Osteocyte (in vitro differentiated cells): Measurements from ENCODE around the gene TNPO1. TPM values are rescaled to one million over a fixed set of nuclear protein-coding genes. Genes with fewer than 3 reads are reported as not detected.

Experiments used
- DNase-seq: peaks from one replicate; pipeline ENCODE4 v3.0.0; 2021; ENCODE audit warnings: mixed read lengths; ENCODE audit not compliant: unreplicated experiment; ENCODE audit errors: extremely low spot score
- H3K27ac Mint-ChIP-seq: one replicate; pipeline ENCODE4 v1.8.0; 2021; ENCODE audit warnings: mild to moderate bottlenecking, mixed read lengths; ENCODE audit not compliant: unreplicated experiment
- H3K27me3 Mint-ChIP-seq: one replicate; pipeline ENCODE4 v1.8.0; 2021; ENCODE audit warnings: mixed read lengths; ENCODE audit not compliant: unreplicated experiment
- H3K36me3 Mint-ChIP-seq: one replicate; pipeline ENCODE4 v1.8.0; 2021; ENCODE audit warnings: mixed read lengths; ENCODE audit not compliant: unreplicated experiment
- H3K4me1 Mint-ChIP-seq: one replicate; pipeline ENCODE4 v1.8.0; 2021; ENCODE audit warnings: mixed read lengths; ENCODE audit not compliant: unreplicated experiment
- H3K4me3 Mint-ChIP-seq: one replicate; pipeline ENCODE4 v1.8.0; 2021; ENCODE audit warnings: mild to moderate bottlenecking, moderate library complexity, mixed read lengths; ENCODE audit not compliant: unreplicated experiment
- H3K9me3 Mint-ChIP-seq: one replicate; pipeline ENCODE4 v1.8.0; 2021; ENCODE audit warnings: mixed read lengths; ENCODE audit not compliant: unreplicated experiment
- total RNA-seq: library from RNA; stranded (reverse); gene quantifications from 2 replicates; pipeline ENCODE4 v1.2.1, GENCODE V29; 2021
- TF ChIP-seq, protein P1 (sequence below): fragments of 200-600 bp; sonication (generic); IDR thresholded peaks from 2 replicates; pipeline ENCODE4 v1.5.0; 2021; ENCODE audit warnings: antibody characterized with exemption, mild to moderate bottlenecking, moderate library complexity

Gene TNPO1
- total RNA-seq, 1 donor from 2014 or later = 160 TPM

DNA sequence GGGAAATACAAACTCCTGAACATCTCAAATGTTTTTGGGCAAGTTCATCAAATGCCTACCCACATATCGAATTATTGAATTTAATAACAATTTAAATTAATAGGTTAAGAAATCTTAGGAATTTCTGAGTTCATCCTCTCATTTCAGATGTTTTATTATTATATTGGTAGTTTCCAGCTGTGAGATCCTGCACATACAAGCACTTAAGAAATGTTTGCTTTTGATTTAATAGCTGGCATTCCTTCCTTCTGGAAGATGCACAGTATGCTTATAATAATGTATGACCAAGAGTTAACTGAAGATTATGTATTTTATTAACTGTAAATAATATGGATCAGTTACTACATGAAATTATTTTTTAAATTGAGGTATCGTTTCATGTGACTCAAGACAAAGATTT lies 13.9 kb downstream of the TNPO1 start:
- TF ChIP-seq, protein P1, sequence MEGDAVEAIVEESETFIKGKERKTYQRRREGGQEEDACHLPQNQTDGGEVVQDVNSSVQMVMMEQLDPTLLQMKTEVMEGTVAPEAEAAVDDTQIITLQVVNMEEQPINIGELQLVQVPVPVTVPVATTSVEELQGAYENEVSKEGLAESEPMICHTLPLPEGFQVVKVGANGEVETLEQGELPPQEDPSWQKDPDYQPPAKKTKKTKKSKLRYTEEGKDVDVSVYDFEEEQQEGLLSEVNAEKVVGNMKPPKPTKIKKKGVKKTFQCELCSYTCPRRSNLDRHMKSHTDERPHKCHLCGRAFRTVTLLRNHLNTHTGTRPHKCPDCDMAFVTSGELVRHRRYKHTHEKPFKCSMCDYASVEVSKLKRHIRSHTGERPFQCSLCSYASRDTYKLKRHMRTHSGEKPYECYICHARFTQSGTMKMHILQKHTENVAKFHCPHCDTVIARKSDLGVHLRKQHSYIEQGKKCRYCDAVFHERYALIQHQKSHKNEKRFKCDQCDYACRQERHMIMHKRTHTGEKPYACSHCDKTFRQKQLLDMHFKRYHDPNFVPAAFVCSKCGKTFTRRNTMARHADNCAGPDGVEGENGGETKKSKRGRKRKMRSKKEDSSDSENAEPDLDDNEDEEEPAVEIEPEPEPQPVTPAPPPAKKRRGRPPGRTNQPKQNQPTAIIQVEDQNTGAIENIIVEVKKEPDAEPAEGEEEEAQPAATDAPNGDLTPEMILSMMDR = no peak
- no peak overlapping the region for H3K27ac Mint-ChIP-seq
- DNase-seq = no peak
- no peak overlapping the region for H3K4me3 Mint-ChIP-seq
- no peaks in the 10 kb centered on the region for H3K27me3 Mint-ChIP-seq
- peaks cover 3% of the 10 kb centered on the region for H3K36me3 Mint-ChIP-seq
- peaks cover 27% of the 10 kb centered on the region for H3K4me1 Mint-ChIP-seq
- H3K9me3 Mint-ChIP-seq = no peaks in the 10 kb centered on the region

GRCh38 chr5:72831685-72832084 lies 15.2 kb downstream of the TNPO1 start:
- Mint-ChIP-seq H3K27me3 (no peaks in the 10 kb centered on the region), H3K27ac (no peak overlapping the region)
- TF ChIP-seq, protein P1 = no peak

DNA sequence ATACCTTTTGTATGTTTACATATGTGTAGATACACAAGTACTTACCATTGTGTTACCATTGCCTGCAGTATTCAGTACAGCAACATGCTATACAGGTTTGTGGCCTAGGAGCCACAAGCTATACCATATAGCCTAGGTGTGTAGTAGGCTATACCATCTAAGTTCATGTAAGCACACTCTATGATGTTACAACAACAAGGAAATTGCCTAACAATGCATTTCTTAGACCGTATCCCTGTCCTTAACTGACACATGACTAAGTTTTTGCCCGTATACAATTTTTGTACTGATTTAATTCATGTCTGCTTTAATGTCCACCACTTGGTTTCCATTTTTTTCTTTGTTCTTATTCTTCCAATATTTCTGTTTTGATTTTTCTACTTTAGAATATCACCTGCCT lies 18.5 kb downstream of the TNPO1 start:
- no peak overlapping the region for H3K27ac Mint-ChIP-seq
- H3K36me3 Mint-ChIP-seq = peaks cover 3% of the 10 kb centered on the region
- DNase-seq = no peak
- H3K9me3 Mint-ChIP-seq = no peaks in the 10 kb centered on the region
- H3K4me1 Mint-ChIP-seq = peaks cover 46% of the 10 kb centered on the region
- TF ChIP-seq, protein P1 = no peak
- no peaks in the 10 kb centered on the region for H3K27me3 Mint-ChIP-seq
- no peak overlapping the region for H3K4me3 Mint-ChIP-seq

More at GRCh38 chr5:72831685-72832084, 15.2 kb downstream of the TNPO1 start:
- no peak for DNase-seq
- Mint-ChIP-seq H3K4me3 (no peak overlapping the region), H3K4me1 (peaks cover 27% of the 10 kb centered on the region), H3K36me3 (peaks cover 3% of the 10 kb centered on the region), H3K9me3 (no peaks in the 10 kb centered on the region)

DNA sequence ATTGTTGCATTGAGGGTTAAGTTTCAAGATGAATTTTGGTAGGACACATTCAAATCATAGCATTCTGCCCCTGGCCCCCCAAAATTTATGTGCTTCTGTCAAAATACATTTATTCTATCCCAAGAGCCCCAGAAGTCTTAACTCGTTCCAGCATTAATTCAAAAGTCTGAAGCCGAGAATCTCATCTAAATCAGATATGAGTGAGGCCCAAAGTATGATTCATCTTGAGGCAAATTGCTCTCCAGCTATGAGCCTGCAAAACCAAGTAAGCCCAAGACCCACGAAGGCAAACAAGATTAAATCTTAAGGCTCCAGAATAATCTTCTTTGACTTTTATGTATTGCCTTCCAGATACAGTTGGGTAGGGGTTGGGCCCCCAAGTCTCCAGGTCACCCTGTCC lies 19.2 kb downstream of the TNPO1 start:
- no peak overlapping the region for H3K4me3 Mint-ChIP-seq
- DNase-seq = no peak
- H3K4me1 Mint-ChIP-seq = peaks cover 46% of the 10 kb centered on the region
- H3K9me3 Mint-ChIP-seq = no peaks in the 10 kb centered on the region
- no peak overlapping the region for H3K27ac Mint-ChIP-seq
- TF ChIP-seq, protein P1 = no peak
- H3K27me3 Mint-ChIP-seq = no peaks in the 10 kb centered on the region
- peaks cover 3% of the 10 kb centered on the region for H3K36me3 Mint-ChIP-seq

GRCh38 chr5:72836810-72837209 lies 20.3 kb downstream of the TNPO1 start:
- H3K9me3 Mint-ChIP-seq = no peaks in the 10 kb centered on the region
- no peak for DNase-seq
- H3K27ac Mint-ChIP-seq = no peak overlapping the region
- peaks cover 46% of the 10 kb centered on the region for H3K4me1 Mint-ChIP-seq
- no peak overlapping the region for H3K4me3 Mint-ChIP-seq
- H3K27me3 Mint-ChIP-seq = no peaks in the 10 kb centered on the region
- H3K36me3 Mint-ChIP-seq = peaks cover 3% of the 10 kb centered on the region
- TF ChIP-seq, protein P1 = no peak
